ENCODE results near the gene COL4A2. TPM values are rescaled to one million over a fixed set of nuclear protein-coding genes. Genes with fewer than 3 reads are reported as not detected.
"Not testable (repeated sequence)": the region's sequence is repeated elsewhere in the genome, so short reads cannot be mapped to it uniquely, and the experiment has no call there.

The COL4A2 gene
- total RNA-seq, 1 experiment from 2014 or later: 1.6 TPM

GRCh38 chr13:110486061-110486715, 179.1 kb downstream of the COL4A2 start:
- Histone ChIP-seq H4K20me1 (ENCODE audit: insufficient read depth) (no peaks in the 10 kb centered on the region), H3K4me2 (ENCODE audit: low read length) (peak overlapping the region; percentile 41), H3K9me3 (ENCODE audit: control insufficient read depth in 1 of 2, insufficient read depth in 1 of 2, low read depth in 1 of 2, low read length in 2 of 2) (no peaks in the 10 kb centered on the region), H3K27ac (ENCODE audit: low read depth, low read length) (no peak overlapping the region), H3K36me3 (ENCODE audit: control insufficient read depth in 1 of 2, insufficient read depth in 2 of 2, low read length in 2 of 2) (no peaks in the 10 kb centered on the region), H3K9me2 (ENCODE audit: insufficient read depth) (no peaks in the 10 kb centered on the region), H3K79me2 (ENCODE audit: insufficient read depth, low read length) (no peaks in the 10 kb centered on the region), H3K27me3 (ENCODE audit: insufficient read depth, low read length) (peaks cover 6% of the 10 kb centered on the region; the same call in 1 of the 2 replicates), H3K9ac (ENCODE audit: low read length) (no peak overlapping the region), H3K4me1 (ENCODE audit: control insufficient read depth in 1 of 2, insufficient read depth in 2 of 2, low read length in 2 of 2) (peaks cover 4 to 10% of the 10 kb centered on the region in 2 experiments; a peak in 3 of 4 replicates), H3K4me3 (replicated peaks in 1 of 2; ENCODE audit: low read depth in 1 of 2, low read length in 2 of 2) (no peak overlapping the region), H2AFZ (ENCODE audit: low read depth, low read length, poor library complexity, severe bottlenecking) (no peak overlapping the region)
- POLR2A ChIA-PET: no interaction called here
- no TSS peak for BruUV-seq (replicated peaks)
- CTCF ChIA-PET: no interaction called here
- TF ChIP-seq ZNF274 (IDR thresholded peaks at IDR 0.05; ENCODE audit: low read depth, low read length) (no peak), POLR2A (IDR thresholded peaks at IDR 0.05; ENCODE audit: borderline replicate concordance, extremely low read depth, insufficient read depth, insufficient read length) (no peak), SIN3A (IDR thresholded peaks at IDR 0.05; ENCODE audit: low read depth) (no peak), POLR2AphosphoS5 (IDR thresholded peaks at IDR 0.05; ENCODE audit: low read depth, low read length) (no peak), JUND (IDR thresholded peaks at IDR 0.05) (no peak), EZH2 (IDR thresholded peaks at IDR 0.05) (no peak), RAD21 (IDR thresholded peaks at IDR 0.05; ENCODE audit: low read depth) (no peak), EZH2phosphoT487 (IDR thresholded peaks at IDR 0.05; ENCODE audit: borderline replicate concordance) (no peak), FOSL1 (IDR thresholded peaks at IDR 0.05; ENCODE audit: low read depth) (no peak), CTCF (IDR thresholded peaks at IDR 0.05 in 2 of 3, conservative IDR thresholded peaks at IDR 0.05 in 1 of 3; ENCODE audit: borderline replicate concordance in 1 of 3, insufficient read depth in 1 of 3, low read depth in 2 of 3, low read length in 2 of 3) (no peak), REST (IDR thresholded peaks at IDR 0.05; ENCODE audit: low read depth) (no peak), SP1 (IDR thresholded peaks at IDR 0.05; ENCODE audit: low read depth) (no peak)
- intact Hi-C loops (cut with micrococcal nuclease): no loop called here
- ATAC-seq: peak; percentile 20; the same call in 1 of the 2 replicates
- DNase-seq (ENCODE audit: low read depth, low spot score): no peak
- RAD21 ChIA-PET (ENCODE audit: low non-redundant PET in 1 of 2, low total read pairs in 2 of 2, uncharacterized antibody in 2 of 2, unreplicated experiment in 2 of 2): no interaction called here

GRCh38 chr13:110486880-110487279, 179.8 kb downstream of the COL4A2 start:
- H3K36me3 ChIP-seq (ENCODE audit: control insufficient read depth in 1 of 2, insufficient read depth in 2 of 2, low read length in 2 of 2); H3K9me3 ChIP-seq (ENCODE audit: control insufficient read depth in 1 of 2, insufficient read depth in 1 of 2, low read depth in 1 of 2, low read length in 2 of 2); H3K79me2 ChIP-seq (ENCODE audit: insufficient read depth, low read length); POLR2A ChIA-PET; H3K9ac ChIP-seq (ENCODE audit: low read length); H2AFZ ChIP-seq (ENCODE audit: low read depth, low read length, poor library complexity, severe bottlenecking); H4K20me1 ChIP-seq (ENCODE audit: insufficient read depth); intact Hi-C loops (cut with micrococcal nuclease); BruUV-seq (replicated peaks); H3K4me3 ChIP-seq (replicated peaks in 1 of 2; ENCODE audit: low read depth in 1 of 2, low read length in 2 of 2); ATAC-seq; H3K27me3 ChIP-seq (ENCODE audit: insufficient read depth, low read length); RAD21 ChIA-PET (ENCODE audit: low non-redundant PET in 1 of 2, low total read pairs in 2 of 2, uncharacterized antibody in 2 of 2, unreplicated experiment in 2 of 2); DNase-seq (ENCODE audit: low read depth, low spot score); H3K4me2 ChIP-seq (ENCODE audit: low read length); H3K9me2 ChIP-seq (ENCODE audit: insufficient read depth); H3K27ac ChIP-seq (ENCODE audit: low read depth, low read length): not testable (repeated sequence)
- H3K4me1 ChIP-seq (ENCODE audit: control insufficient read depth in 1 of 2, insufficient read depth in 2 of 2, low read length in 2 of 2): peaks cover 4 to 10% of the 10 kb centered on the region in 2 experiments; a peak in 3 of 4 replicates
- CTCF ChIA-PET: interaction anchor here (1.6 kb wide), 1 partner anchor 31 kb away, joined by 4 read pairs; no protein-coding TSS in a partner anchor
